ENCODE data around the gene PKP4. TPM values are rescaled to one million over a fixed set of nuclear protein-coding genes. Genes with fewer than 3 reads are reported as not detected.

Gene PKP4
- total RNA-seq, 1 donor = 47.4 TPM

GRCh38 chr2:158459161-158460003, 2.6 kb downstream of the PKP4 start:
- no peak for TF ChIP-seq CTCF (IDR thresholded peaks at IDR 0.05; ENCODE audit: extremely low read depth, low read depth, low read length)
- H4K20me1 ChIP-seq (ENCODE audit: insufficient read depth, low read length) = peaks cover 31% of the 10 kb centered on the region

GRCh38 chr2:158460632-158461297, 4.0 kb downstream of the PKP4 start:
- H3K4me3 ChIP-seq (ENCODE audit: insufficient read depth, low read length) = no peak overlapping the region
- no peak for DNase-seq (ENCODE audit: insufficient read length, low spot score, missing footprints)
- H3K4me1 ChIP-seq (ENCODE audit: insufficient read depth, low read length) = peaks cover 22% of the 10 kb centered on the region
- H3K79me2 ChIP-seq (ENCODE audit: insufficient read depth, low read length) = peaks cover 83% of the 10 kb centered on the region
- peaks cover 39% of the 10 kb centered on the region for H4K20me1 ChIP-seq (ENCODE audit: insufficient read depth, low read length)
- no peaks in the 10 kb centered on the region for H3K9me3 ChIP-seq (ENCODE audit: low read depth, low read length)
- no peak overlapping the region for H2AFZ ChIP-seq (ENCODE audit: low read length)
- H3K27ac ChIP-seq (ENCODE audit: low read depth, low read length) = no peak overlapping the region
- no peaks in the 10 kb centered on the region for H3K27me3 ChIP-seq (ENCODE audit: insufficient read depth, low read length)
- peak; percentile 18 for TF ChIP-seq CTCF (IDR thresholded peaks at IDR 0.05; ENCODE audit: extremely low read depth, low read depth, low read length)
- H3K36me3 ChIP-seq (ENCODE audit: insufficient read depth, low read length) = no peaks in the 10 kb centered on the region
- peak overlapping the region; percentile 24 for H3K4me2 ChIP-seq (ENCODE audit: insufficient read depth, low read length)

More at GRCh38 chr2:158459161-158460003, 2.6 kb downstream of the PKP4 start:
- peak overlapping the region; percentile 60 for H3K27ac ChIP-seq (ENCODE audit: low read depth, low read length)
- H3K4me1 ChIP-seq (ENCODE audit: insufficient read depth, low read length) = peaks cover 22% of the 10 kb centered on the region
- H3K36me3 ChIP-seq (ENCODE audit: insufficient read depth, low read length) = no peaks in the 10 kb centered on the region
- peaks cover 70% of the 10 kb centered on the region for H3K79me2 ChIP-seq (ENCODE audit: insufficient read depth, low read length)
- H3K4me2 ChIP-seq (ENCODE audit: insufficient read depth, low read length) = peak overlapping the region; percentile 86
- no peak for DNase-seq (ENCODE audit: insufficient read length, low spot score, missing footprints)
- H3K4me3 ChIP-seq (ENCODE audit: insufficient read depth, low read length) = peak overlapping the region; percentile 86
- no peaks in the 10 kb centered on the region for H3K9me3 ChIP-seq (ENCODE audit: low read depth, low read length)
- no peak overlapping the region for H2AFZ ChIP-seq (ENCODE audit: low read length)
- no peaks in the 10 kb centered on the region for H3K27me3 ChIP-seq (ENCODE audit: insufficient read depth, low read length)

- no peaks in the 10 kb centered on the region for H3K9me3 ChIP-seq (ENCODE audit: low read depth, low read length)
- no peaks in the 10 kb centered on the region for H3K27me3 ChIP-seq (ENCODE audit: insufficient read depth, low read length)
- peaks cover 14% of the 10 kb centered on the region for H3K4me1 ChIP-seq (ENCODE audit: insufficient read depth, low read length)
- peaks cover 32% of the 10 kb centered on the region for H4K20me1 ChIP-seq (ENCODE audit: insufficient read depth, low read length)
- no peak overlapping the region for H2AFZ ChIP-seq (ENCODE audit: low read length)
- TF ChIP-seq CTCF (IDR thresholded peaks at IDR 0.05; ENCODE audit: extremely low read depth, low read depth, low read length) = no peak
- no peak overlapping the region for H3K4me3 ChIP-seq (ENCODE audit: insufficient read depth, low read length)
- no peak overlapping the region for H3K4me2 ChIP-seq (ENCODE audit: insufficient read depth, low read length)
- H3K79me2 ChIP-seq (ENCODE audit: insufficient read depth, low read length) = peaks cover 97% of the 10 kb centered on the region
- H3K27ac ChIP-seq (ENCODE audit: low read depth, low read length) = no peak overlapping the region
- H3K36me3 ChIP-seq (ENCODE audit: insufficient read depth, low read length) = no peaks in the 10 kb centered on the region
- DNase-seq (ENCODE audit: insufficient read length, low spot score, missing footprints) = no peak
Observed at GRCh38 chr2:158463496-158464095, 6.8 kb downstream of the PKP4 start.

All from osteoblast (primary cell).